ENCODE data around the gene PKP4.

GRCh38 chr2:158486150-158486969 is 29.6 kb downstream of the PKP4 start:
- TF ChIP-seq CTCF (conservative IDR thresholded peaks at IDR 0.05; ENCODE audit: low read depth in 2 of 2) (no peak), REST (IDR thresholded peaks at IDR 0.05; ENCODE audit: unreplicated experiment) (no peak), JUNB (IDR thresholded peaks at IDR 0.05; ENCODE audit: unreplicated experiment) (no peak), ZNF331 (CRISPR knock-in tag; IDR thresholded peaks at IDR 0.05; ENCODE audit: low read depth) (no peak), EZH2 (IDR thresholded peaks at IDR 0.05; ENCODE audit: low read depth, unreplicated experiment) (no peak), CREB1 (CRISPR knock-in tag; IDR thresholded peaks at IDR 0.05; ENCODE audit: low read depth) (no peak), POLR2AphosphoS5 (IDR thresholded peaks at IDR 0.05; ENCODE audit: low read depth) (no peak), EZH2phosphoT487 (IDR thresholded peaks at IDR 0.05; ENCODE audit: unreplicated experiment) (no peak)
